ENCODE results near the gene EEFSEC. TPM values are rescaled to one million over a fixed set of nuclear protein-coding genes. Genes with fewer than 3 reads are reported as not detected.

The EEFSEC gene
- total RNA-seq, 4 donors from 2014 or later = 9.1 to 17.4 (median 15.8) TPM

DNA sequence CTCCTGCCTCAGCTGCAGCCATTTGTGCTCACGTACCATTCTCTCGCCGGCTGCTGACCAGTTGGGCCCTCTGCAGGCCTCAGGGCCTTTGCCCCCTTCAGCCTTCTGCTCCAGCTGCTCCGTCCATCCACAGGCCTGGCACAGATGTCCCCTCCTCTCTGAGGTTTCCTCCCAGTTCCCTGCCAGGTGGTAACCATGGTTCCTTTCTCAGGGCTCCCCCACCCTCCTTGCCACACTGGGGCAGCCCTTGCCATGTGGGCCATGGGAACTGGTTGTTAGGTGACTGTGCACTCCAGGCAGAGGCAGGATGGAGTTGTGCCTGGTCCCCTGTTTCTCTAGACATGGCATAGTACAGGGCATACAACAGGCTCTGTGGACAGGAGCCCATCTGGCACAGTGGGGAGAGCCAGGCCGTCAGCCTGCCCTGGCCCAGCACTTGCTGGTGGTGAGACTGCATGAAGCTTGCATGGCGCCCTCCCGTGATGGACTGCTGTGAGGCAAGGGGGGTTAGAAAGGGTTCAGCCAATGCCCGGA is 164.5 kb downstream of the EEFSEC start:
- no peak for DNase-seq (ENCODE audit: extremely low spot score)
- intact Hi-C loops (cut with DNase I) = no loop called here

DNA sequence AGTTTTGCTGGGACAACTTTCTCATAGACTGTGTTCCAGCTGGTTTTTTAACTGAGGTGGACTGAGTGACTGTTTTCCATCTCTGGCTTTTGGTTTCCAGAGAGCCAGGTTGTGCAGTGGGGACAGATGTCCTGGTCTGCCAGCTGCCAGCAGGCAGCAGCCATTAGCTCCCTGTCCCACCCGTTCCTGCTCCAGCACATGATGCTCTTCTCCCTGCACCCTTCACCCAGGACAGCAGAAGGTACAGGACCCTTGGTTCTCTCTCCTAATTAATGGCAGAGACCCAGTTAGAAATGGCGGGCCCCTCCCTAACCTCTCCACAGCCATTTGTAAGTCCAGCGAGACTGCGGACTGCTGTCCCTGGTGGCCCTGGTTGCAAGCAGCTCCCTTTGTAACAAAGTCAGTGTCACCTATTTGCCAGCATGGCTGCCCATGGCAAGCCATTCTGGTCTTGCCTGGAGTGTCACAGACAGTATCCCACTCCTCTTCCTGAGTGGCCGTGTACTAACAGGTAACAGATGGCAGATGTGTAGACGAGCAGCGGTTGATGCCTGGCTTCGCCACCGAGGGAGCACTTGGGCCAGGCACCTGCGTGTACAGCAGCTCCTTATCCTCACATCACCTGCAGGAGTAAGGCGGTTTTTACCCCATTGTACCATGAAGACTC is 165.1 kb downstream of the EEFSEC start:
- TF ChIP-seq POLR2A (IDR thresholded peaks at IDR 0.05; ENCODE audit: low read depth) = no peak
- TF ChIP-seq EP300 (IDR thresholded peaks at IDR 0.05) = no peak
- TF ChIP-seq, protein P1, sequence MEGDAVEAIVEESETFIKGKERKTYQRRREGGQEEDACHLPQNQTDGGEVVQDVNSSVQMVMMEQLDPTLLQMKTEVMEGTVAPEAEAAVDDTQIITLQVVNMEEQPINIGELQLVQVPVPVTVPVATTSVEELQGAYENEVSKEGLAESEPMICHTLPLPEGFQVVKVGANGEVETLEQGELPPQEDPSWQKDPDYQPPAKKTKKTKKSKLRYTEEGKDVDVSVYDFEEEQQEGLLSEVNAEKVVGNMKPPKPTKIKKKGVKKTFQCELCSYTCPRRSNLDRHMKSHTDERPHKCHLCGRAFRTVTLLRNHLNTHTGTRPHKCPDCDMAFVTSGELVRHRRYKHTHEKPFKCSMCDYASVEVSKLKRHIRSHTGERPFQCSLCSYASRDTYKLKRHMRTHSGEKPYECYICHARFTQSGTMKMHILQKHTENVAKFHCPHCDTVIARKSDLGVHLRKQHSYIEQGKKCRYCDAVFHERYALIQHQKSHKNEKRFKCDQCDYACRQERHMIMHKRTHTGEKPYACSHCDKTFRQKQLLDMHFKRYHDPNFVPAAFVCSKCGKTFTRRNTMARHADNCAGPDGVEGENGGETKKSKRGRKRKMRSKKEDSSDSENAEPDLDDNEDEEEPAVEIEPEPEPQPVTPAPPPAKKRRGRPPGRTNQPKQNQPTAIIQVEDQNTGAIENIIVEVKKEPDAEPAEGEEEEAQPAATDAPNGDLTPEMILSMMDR (IDR thresholded peaks at IDR 0.05) = no peak
- no peak for TF ChIP-seq POLR2AphosphoS5 (IDR thresholded peaks at IDR 0.05)
- 87% methylated on average over 6 of the region's 11 CpGs for WGBS
- Histone ChIP-seq H3K9me3 (no peaks in the 10 kb centered on the region), H3K4me3 (no peak overlapping the region), H3K4me1 (peaks cover 0 to 8% (median 3%) of the 10 kb centered on the region in 4 donors), H3K27ac (replicated peaks in 1 of 4) (no peak overlapping the region), H3K36me3 (peaks cover 0 to 21% (median 11%) of the 10 kb centered on the region in 4 donors), H3K27me3 (no peaks in the 10 kb centered on the region)
- intact Hi-C loops (cut with DNase I) = no loop called here
- no peak for DNase-seq (ENCODE audit: extremely low spot score)

More for the DNA sequence above, 164.5 kb downstream of the EEFSEC start:
- H3K27ac ChIP-seq (replicated peaks in 1 of 4) = no peak overlapping the region
- 93% methylated on average over 4 of the region's 8 CpGs for WGBS
- no peaks in the 10 kb centered on the region for H3K27me3 ChIP-seq
- peaks cover 0 to 21% (median 11%) of the 10 kb centered on the region in 4 donors for H3K36me3 ChIP-seq
- H3K4me3 ChIP-seq = no peak overlapping the region
- peaks cover 0 to 8% (median 3%) of the 10 kb centered on the region in 4 donors for H3K4me1 ChIP-seq
- TF ChIP-seq, protein P1 (IDR thresholded peaks at IDR 0.05) = no peak
- TF ChIP-seq POLR2A (IDR thresholded peaks at IDR 0.05; ENCODE audit: low read depth) (no peak), EP300 (IDR thresholded peaks at IDR 0.05) (no peak), POLR2AphosphoS5 (IDR thresholded peaks at IDR 0.05) (no peak)
- H3K9me3 ChIP-seq = no peaks in the 10 kb centered on the region

DNA sequence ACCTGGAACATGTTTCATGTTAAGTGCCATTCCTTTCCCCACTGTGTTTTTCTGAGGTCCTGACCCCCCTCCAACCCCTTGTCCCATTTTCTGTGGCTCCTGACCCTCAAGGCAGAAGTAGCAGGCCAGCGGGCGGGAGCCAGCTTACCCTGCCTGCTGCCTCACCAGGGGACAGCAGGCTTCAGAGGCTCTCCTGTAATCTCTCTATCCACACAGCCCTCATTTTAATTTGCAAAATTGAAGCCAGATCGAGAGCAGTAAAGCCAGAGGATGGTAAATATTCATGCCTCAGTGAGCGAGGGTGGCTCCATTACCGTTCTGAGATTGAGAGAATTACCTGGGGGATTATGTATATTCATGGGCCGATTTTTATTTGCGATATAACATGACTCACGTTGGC is 165.8 kb downstream of the EEFSEC start:
- H3K27ac ChIP-seq (replicated peaks in 1 of 4) = no peak overlapping the region
- peaks cover 0 to 8% (median 3%) of the 10 kb centered on the region in 4 donors for H3K4me1 ChIP-seq
- DNase-seq (ENCODE audit: extremely low spot score) = no peak
- H3K9me3 ChIP-seq = no peaks in the 10 kb centered on the region
- intact Hi-C loops (cut with DNase I) = no loop called here
- TF ChIP-seq POLR2AphosphoS5 (IDR thresholded peaks at IDR 0.05) = no peak
- TF ChIP-seq, protein P1 (IDR thresholded peaks at IDR 0.05) = no peak
- TF ChIP-seq POLR2A (IDR thresholded peaks at IDR 0.05; ENCODE audit: low read depth) = no peak
- TF ChIP-seq EP300 (IDR thresholded peaks at IDR 0.05) = no peak
- H3K4me3 ChIP-seq = no peak overlapping the region
- H3K36me3 ChIP-seq = peaks cover 0 to 21% (median 11%) of the 10 kb centered on the region in 4 donors
- no peaks in the 10 kb centered on the region for H3K27me3 ChIP-seq
- WGBS = 95% methylated on average over 8 of the region's 8 CpGs

DNA sequence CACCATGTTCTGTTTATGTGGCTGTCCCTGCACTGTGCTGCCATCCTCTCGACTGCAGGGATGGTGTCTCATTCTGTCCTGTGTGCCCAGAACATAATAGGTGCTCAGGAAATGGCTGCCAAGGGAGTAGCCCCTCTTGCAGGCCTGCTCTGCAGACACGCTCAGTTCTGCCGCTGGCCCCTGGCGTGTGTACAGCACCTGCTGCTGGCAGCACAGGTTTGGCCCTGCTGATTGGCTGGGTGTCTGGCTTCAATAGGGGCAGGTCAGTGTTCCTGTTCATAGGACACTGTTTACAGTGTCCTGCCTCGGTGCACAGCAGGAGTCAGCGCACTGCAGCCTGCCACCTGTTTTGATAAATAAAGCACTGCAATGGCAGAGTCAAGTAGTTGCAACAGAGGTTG is 166.5 kb downstream of the EEFSEC start:
- no peak for TF ChIP-seq POLR2A (IDR thresholded peaks at IDR 0.05; ENCODE audit: low read depth)
- no peak for TF ChIP-seq POLR2AphosphoS5 (IDR thresholded peaks at IDR 0.05)
- TF ChIP-seq, protein P1 (IDR thresholded peaks at IDR 0.05) = no peak
- no peak for TF ChIP-seq EP300 (IDR thresholded peaks at IDR 0.05)
- no peak for DNase-seq (ENCODE audit: extremely low spot score)
- Histone ChIP-seq H3K27me3 (no peaks in the 10 kb centered on the region), H3K4me1 (peaks cover 0 to 8% (median 3%) of the 10 kb centered on the region in 4 donors), H3K36me3 (peaks cover 0 to 21% (median 11%) of the 10 kb centered on the region in 4 donors), H3K27ac (replicated peaks in 1 of 4) (no peak overlapping the region), H3K4me3 (no peak overlapping the region), H3K9me3 (no peaks in the 10 kb centered on the region)
- 95% methylated on average over 6 of the region's 6 CpGs for WGBS
- intact Hi-C loops (cut with DNase I) = loop anchor here (10.0 kb wide), 2 partner anchors 155 to 225 kb away; no protein-coding TSS in a partner anchor
